Thoracic aorta (tissue), 2 donors: Measurements from ENCODE around the gene FUCA1. TPM values are rescaled to one million over a fixed set of nuclear protein-coding genes. Genes with fewer than 3 reads are reported as not detected.
A peak's percentile ranks its signal among the peaks of the same experiment; 100 is the strongest.
"Not testable (repeated sequence)": the region's sequence is repeated elsewhere in the genome, so short reads cannot be mapped to it uniquely, and the experiment has no call there.

Source experiments
- ATAC-seq: fragments of 150-250 bp; one replicate; pipeline ENCODE4 v1.8.0; 2017; ENCODE audit warnings: low read depth; ENCODE audit not compliant: insufficient number of reproducible peaks, low FRiP score
- DNase-seq: peaks from one replicate; pipeline ENCODE4 v3.0.0-alpha.2; 2020; ENCODE audit warnings: low spot score
- H3K27ac ChIP-seq, 2 donors: fragments of 200-600 bp; sonication (generic); 1 replicate in 1 of 2; 2 replicates in 1 of 2; pipeline ENCODE4 v1.5.1; 2016; ENCODE audit warnings: mild to moderate bottlenecking in 2 of 2, moderate library complexity in 2 of 2
- H3K27me3 ChIP-seq: fragments of 200-600 bp; sonication (generic); replicated peaks from 2 replicates; pipeline ENCODE4 v1.6.0; 2016; ENCODE audit warnings: mild to moderate bottlenecking; ENCODE audit not compliant: insufficient read depth
- H3K36me3 ChIP-seq: fragments of 200-600 bp; sonication (generic); one replicate; pipeline ENCODE4 v1.5.1; 2016
- H3K4me1 ChIP-seq, 2 donors: fragments of 200-600 bp; sonication (generic); 1 replicate in 1 of 2; 2 replicates in 1 of 2; pipeline versions ENCODE4 v1.5.1 to v1.6.0; 2016; ENCODE audit warnings: low read depth in 2 of 2, mild to moderate bottlenecking in 1 of 2; ENCODE audit not compliant: control insufficient read depth in 1 of 2
- H3K4me3 ChIP-seq: fragments of 200-600 bp; sonication (generic); 2 replicates; pipeline ENCODE4 v1.5.1; 2016; ENCODE audit warnings: mild to moderate bottlenecking
- H3K9me3 ChIP-seq: fragments of 200-600 bp; sonication (generic); 2 replicates; pipeline ENCODE4 v1.5.1; 2016
- total RNA-seq, 2 donors: library from RNA; depleted of rRNA; stranded (reverse); fragments of >200 nt; gene quantifications; one replicate each; pipeline versions ENCODE4 v1.1.0 to v1.2.3, GENCODE V29; 2016
- TF ChIP-seq, protein P1 (sequence below): fragments of 200-600 bp; sonication (generic); IDR thresholded peaks from one replicate; pipeline ENCODE4 v1.5.1; 2019; ENCODE audit warnings: antibody characterized with exemption

The FUCA1 gene
- total RNA-seq, 2 donors from 2014 or later = 30.5 to 70.8 TPM

DNA sequence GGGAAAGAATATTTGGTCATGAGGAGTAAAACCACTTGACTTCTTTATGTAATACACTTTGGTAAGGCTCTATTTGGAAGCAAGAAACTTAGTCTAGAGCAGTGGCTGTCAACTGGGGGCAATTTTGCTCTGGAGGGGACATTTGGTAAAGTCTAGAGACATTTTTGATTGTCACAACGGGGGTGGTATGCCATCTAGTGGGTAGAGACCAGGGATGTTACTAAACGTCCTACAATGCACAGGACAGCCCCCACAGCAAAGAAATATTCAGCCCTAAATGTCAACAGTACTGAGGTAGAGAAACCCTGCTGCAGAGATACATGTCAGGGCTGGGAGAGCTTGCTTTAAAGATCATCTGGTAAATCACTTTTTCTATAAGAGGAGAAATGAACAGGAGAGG is 13.5 kb downstream of the FUCA1 start:
- ATAC-seq = no peak
- H3K4me3 ChIP-seq = no peak overlapping the region
- peaks cover 14% of the 10 kb centered on the region for H3K36me3 ChIP-seq
- H3K27ac ChIP-seq = no peak overlapping the region
- H3K27me3 ChIP-seq = no peaks in the 10 kb centered on the region
- no peaks in the 10 kb centered on the region for H3K9me3 ChIP-seq
- TF ChIP-seq, protein P1, sequence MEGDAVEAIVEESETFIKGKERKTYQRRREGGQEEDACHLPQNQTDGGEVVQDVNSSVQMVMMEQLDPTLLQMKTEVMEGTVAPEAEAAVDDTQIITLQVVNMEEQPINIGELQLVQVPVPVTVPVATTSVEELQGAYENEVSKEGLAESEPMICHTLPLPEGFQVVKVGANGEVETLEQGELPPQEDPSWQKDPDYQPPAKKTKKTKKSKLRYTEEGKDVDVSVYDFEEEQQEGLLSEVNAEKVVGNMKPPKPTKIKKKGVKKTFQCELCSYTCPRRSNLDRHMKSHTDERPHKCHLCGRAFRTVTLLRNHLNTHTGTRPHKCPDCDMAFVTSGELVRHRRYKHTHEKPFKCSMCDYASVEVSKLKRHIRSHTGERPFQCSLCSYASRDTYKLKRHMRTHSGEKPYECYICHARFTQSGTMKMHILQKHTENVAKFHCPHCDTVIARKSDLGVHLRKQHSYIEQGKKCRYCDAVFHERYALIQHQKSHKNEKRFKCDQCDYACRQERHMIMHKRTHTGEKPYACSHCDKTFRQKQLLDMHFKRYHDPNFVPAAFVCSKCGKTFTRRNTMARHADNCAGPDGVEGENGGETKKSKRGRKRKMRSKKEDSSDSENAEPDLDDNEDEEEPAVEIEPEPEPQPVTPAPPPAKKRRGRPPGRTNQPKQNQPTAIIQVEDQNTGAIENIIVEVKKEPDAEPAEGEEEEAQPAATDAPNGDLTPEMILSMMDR = no peak
- no peaks in the 10 kb centered on the region for H3K4me1 ChIP-seq
- no peak for DNase-seq

DNA sequence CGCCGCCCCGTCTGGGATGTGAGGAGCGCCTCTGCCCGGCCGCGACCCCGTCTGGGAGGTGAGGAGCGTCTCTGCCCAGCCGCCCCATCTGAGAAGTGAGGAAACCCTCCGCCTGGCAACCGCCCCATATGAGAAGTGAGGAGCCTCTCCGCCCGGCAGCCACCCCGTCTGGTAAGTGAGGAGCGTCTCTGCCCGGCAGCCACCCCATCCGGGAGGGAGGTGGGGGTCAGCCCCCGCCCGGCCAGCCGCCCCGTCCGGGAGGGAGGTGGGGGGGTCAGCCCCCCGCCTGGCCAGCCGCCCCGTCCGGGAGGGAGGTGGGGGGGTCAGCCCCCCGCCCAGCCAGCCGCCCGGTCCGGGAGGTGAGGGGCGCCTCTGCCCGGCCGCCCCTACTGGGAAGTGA is 15.0 kb downstream of the FUCA1 start:
- H3K36me3 ChIP-seq, DNase-seq, H3K27me3 ChIP-seq, H3K27ac ChIP-seq, H3K4me1 ChIP-seq, ATAC-seq, H3K4me3 ChIP-seq, H3K9me3 ChIP-seq: not testable (repeated sequence)

DNA sequence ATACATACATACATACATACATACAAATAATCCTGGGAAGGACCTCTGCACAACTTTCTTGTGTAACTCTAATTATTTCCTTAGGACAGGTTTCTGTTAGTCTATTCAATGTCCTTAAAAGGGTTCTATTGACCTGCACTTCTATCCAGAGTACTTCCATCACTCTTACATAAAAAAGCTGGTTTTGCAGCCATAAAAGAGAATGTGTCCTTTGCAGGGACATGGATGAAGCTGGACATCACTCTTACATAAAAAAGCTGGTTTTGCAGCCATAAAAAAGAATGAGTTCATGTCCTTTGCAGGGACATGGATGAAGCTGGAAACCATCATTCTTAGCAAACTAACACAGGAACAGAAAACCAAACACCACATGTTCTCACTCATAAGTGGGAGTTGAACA is 16.7 kb downstream of the FUCA1 start:
- H3K27ac ChIP-seq, H3K4me3 ChIP-seq, ATAC-seq, H3K27me3 ChIP-seq, H3K9me3 ChIP-seq, DNase-seq, H3K4me1 ChIP-seq: not testable (repeated sequence)
- H3K36me3 ChIP-seq = peaks cover 14% of the 10 kb centered on the region

DNA sequence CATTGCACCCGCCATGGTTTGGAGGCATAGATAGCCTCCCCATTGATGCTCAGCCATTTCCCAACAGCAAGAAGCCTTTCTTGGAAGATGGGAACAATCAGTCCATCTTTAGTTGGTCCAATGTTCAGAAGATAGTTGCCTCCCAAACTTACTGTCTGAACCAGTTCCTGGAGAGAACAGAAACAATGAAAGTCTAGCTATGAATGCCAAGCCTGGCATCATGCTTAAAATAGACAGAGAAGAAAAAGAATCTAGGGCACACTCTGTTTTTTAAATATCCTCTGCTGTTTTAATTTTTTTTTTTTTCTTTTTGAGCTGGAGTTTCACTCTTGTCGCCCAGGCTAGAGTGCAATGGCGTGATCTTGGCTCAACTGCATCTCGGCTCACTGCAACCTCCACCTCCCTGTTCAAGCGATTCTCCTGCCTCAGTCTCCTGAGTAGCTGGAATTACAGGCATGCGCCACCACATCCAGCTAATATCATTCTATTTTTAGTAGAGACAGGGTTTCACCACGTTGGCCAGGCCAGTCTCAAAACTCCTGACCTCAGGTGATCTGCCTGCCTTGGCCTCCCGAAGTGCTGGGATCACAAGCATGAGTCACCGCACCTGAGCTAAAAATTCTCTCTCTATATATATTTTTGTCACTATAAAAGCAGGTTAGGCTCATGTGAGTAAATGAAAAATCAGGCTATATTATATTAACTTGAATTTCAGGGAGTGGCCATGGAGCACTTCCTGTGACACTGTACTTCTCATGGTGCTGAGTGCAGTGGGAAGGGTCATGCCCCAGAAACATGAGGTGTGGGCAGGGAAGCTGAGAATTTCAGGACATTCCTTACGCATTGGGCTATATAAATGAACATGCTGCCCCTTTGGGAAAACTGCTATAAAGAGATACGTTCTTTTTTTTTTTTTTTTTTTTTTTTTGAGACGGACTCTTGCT is 19.1 kb downstream of the FUCA1 start:
- Histone ChIP-seq H3K4me3 (peak overlapping the region; percentile 14), H3K27me3 (no peaks in the 10 kb centered on the region), H3K36me3 (peaks cover 12% of the 10 kb centered on the region), H3K9me3 (no peaks in the 10 kb centered on the region), H3K4me1 (peaks cover 0 to 9% of the 10 kb centered on the region in 2 donors), H3K27ac (peak overlapping the region in 1 of 2 donors; percentile 44)
- TF ChIP-seq, protein P1 = no peak
- DNase-seq (no peak), ATAC-seq (no peak)

DNA sequence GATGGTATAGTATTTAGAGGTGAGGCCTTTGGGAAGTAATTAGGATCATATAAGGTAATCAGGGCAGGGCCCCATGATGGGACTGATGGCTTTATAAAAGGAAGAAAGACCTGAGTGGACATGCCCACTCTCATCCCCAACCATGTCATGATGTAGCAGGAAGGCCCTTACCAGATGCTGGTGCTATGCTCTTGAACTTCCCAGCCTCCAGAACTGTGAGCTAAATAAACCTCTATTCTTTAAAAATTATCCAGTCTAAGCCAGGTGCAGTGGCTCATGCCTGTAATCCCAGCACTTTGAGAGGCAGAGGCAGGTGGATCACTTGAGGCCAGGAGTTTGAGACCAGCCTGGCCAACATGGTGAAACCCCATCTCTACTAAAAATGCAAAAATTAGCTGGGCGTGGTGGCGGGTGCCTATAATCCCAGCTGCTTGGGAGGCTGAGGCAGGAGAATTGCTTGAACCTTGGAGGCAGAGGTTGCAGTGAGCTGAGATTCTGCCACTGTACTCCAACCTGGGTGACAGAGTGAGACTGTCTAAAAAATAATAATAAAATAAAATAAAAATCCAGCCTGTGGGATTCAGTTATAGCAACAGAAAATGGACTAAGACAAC is 20.5 kb downstream of the FUCA1 start:
- ATAC-seq, H3K27ac ChIP-seq, H3K4me3 ChIP-seq, DNase-seq, H3K9me3 ChIP-seq, H3K4me1 ChIP-seq, H3K27me3 ChIP-seq: not testable (repeated sequence)
- H3K36me3 ChIP-seq = peaks cover 12% of the 10 kb centered on the region

DNA sequence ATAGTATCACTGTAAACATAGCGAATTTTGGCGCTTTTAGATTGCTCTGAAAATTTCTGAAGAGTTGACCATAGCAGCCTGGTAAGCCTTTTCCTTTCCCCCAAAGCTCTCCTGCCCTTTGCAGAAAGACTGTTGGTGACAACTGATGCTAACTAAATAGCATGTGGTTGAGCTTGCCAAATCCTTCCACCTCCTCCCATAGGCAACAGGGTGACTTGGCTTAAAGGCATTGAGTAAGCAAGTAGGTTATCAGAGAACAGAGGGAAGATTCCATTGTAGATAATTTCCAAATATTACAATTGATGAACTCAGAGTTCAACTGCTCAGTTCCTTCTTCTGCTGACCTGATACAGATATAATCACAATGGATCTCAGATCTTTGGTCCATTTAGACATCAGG is 22.9 kb downstream of the FUCA1 start:
- H3K9me3 ChIP-seq = no peaks in the 10 kb centered on the region
- H3K4me1 ChIP-seq = peaks cover 0 to 9% of the 10 kb centered on the region in 2 donors
- H3K4me3 ChIP-seq = no peak overlapping the region
- ATAC-seq (no peak), DNase-seq (no peak)
- no peak overlapping the region for H3K27ac ChIP-seq
- H3K36me3 ChIP-seq = peaks cover 12% of the 10 kb centered on the region
- TF ChIP-seq, protein P1 = no peak
- H3K27me3 ChIP-seq = no peaks in the 10 kb centered on the region
